ENCODE results near the gene PPP1R13L. TPM values are rescaled to one million over a fixed set of nuclear protein-coding genes. Genes with fewer than 3 reads are reported as not detected.

PPP1R13L gene
- total and polyA plus RNA-seq, 2 of the 8 experiments (the other 6 are each of a cell fraction or from before 2014, with no cell fraction given): 9.1 to 15.3 TPM

- no peak for DNase-seq (ENCODE audit: low read depth in 1 of 2, low spot score in 2 of 2)
- H3K4me1 ChIP-seq (replicated peaks in 1 of 4; ENCODE audit: control insufficient read depth in 3 of 4, insufficient read depth in 4 of 4, low read length in 3 of 4): peaks cover 0 to 8% (median 5%) of the 10 kb centered on the region in 4 experiments; a peak in 4 of 7 replicates
- peaks cover 0 to 8% of the 10 kb centered on the region in 2 experiments; a peak in 1 of 4 replicates for H3K79me2 ChIP-seq (ENCODE audit: control insufficient read depth in 1 of 2, insufficient read depth in 2 of 2, low read length in 2 of 2)
- H3K4me3 ChIP-seq (ENCODE audit: extremely low read depth in 1 of 4, insufficient read depth in 2 of 4, low read depth in 3 of 4, low read length in 4 of 4): no peak overlapping the region
- no peak overlapping the region for H2AFZ ChIP-seq (ENCODE audit: low read length)
- H3K9ac ChIP-seq (replicated peaks in 1 of 4; ENCODE audit: extremely low read depth in 1 of 4, low read depth in 3 of 4, low read length in 3 of 4): no peak overlapping the region
- WGBS, 2 experiments (ENCODE audit: extremely low coverage in 1 of 2, insufficient coverage in 1 of 2, insufficient read length in 1 of 2, insufficient replicate concordance in 2 of 2, low coverage in 1 of 2, low lambda C conversion rate in 2 of 2, missing lambda C conversion rate in 1 of 2): 88% methylated on average over 15 of the region's 15 CpGs; no CpG with 5 or more reads in 1 of the 2 experiments
- no peak overlapping the region for H2BK12ac ChIP-seq (ENCODE audit: low read depth, low read length)
- H2BK20ac ChIP-seq (ENCODE audit: low read length): no peak overlapping the region
- H2BK120ac ChIP-seq (replicated peaks; ENCODE audit: low read depth, low read length): no peak overlapping the region
- no peaks in the 10 kb centered on the region for H3K9me3 ChIP-seq (ENCODE audit: insufficient read depth in 2 of 2, low read depth in 1 of 2, low read length in 1 of 2)
- H4K5ac ChIP-seq (ENCODE audit: insufficient read length, low read depth, low read length): no peak overlapping the region
- H3K27ac ChIP-seq (ENCODE audit: low read depth, low read length): no peak overlapping the region
- no peak overlapping the region for H4K8ac ChIP-seq (ENCODE audit: extremely low read depth, insufficient read depth, low read length)
- FAIRE-seq: no peak
- no peak overlapping the region for H2AK5ac ChIP-seq (ENCODE audit: low read depth, low read length)
- no peak overlapping the region for H3K4me2 ChIP-seq (ENCODE audit: insufficient read depth in 1 of 2, low read depth in 2 of 2, low read length in 2 of 2)
- H4K20me1 ChIP-seq (replicated peaks in 1 of 2; ENCODE audit: control insufficient read depth in 1 of 2, insufficient read depth in 2 of 2, low read length in 2 of 2): peaks cover 0 to 4% of the 10 kb centered on the region in 2 experiments
- no peak overlapping the region for H2BK5ac ChIP-seq (ENCODE audit: low read depth, low read length)
- H3K18ac ChIP-seq (ENCODE audit: extremely low read depth, low read length): no peak overlapping the region
- no peaks in the 10 kb centered on the region for H3K27me3 ChIP-seq (replicated peaks in 1 of 4; ENCODE audit: control insufficient read depth in 3 of 4, extremely low read depth in 1 of 4, insufficient read depth in 3 of 4, low read length in 3 of 4)
- H3K4ac ChIP-seq (replicated peaks; ENCODE audit: insufficient read length, low read depth, low read length): no peak overlapping the region
- peaks cover 5 to 19% (median 5%) of the 10 kb centered on the region in 4 experiments; a peak in 6 of 8 replicates for H3K36me3 ChIP-seq (ENCODE audit: control insufficient read depth in 2 of 4, insufficient read depth in 4 of 4, low read length in 3 of 4)
- TF ChIP-seq EGR1 (IDR thresholded peaks at IDR 0.05; ENCODE audit: borderline replicate concordance, low read depth, low read length) (no peak), CBX5 (IDR thresholded peaks at IDR 0.05; ENCODE audit: low read depth, low read length) (no peak), CREB1 (IDR thresholded peaks at IDR 0.05) (no peak), RNF2 (IDR thresholded peaks at IDR 0.05; ENCODE audit: borderline replicate concordance, low read depth, low read length, missing control alignments, poor library complexity, severe bottlenecking) (no peak), CHD1 (IDR thresholded peaks at IDR 0.05; ENCODE audit: low read depth, low read length) (no peak), KDM5A (IDR thresholded peaks at IDR 0.05; ENCODE audit: low read length) (no peak), POLR2AphosphoS5 (IDR thresholded peaks at IDR 0.05; ENCODE audit: low read depth, low read length) (no peak), GABPA (IDR thresholded peaks at IDR 0.05; ENCODE audit: borderline replicate concordance, insufficient read depth, low read length) (no peak), FOSL1 (IDR thresholded peaks at IDR 0.05; ENCODE audit: insufficient read depth, low read depth, low read length) (no peak), SIN3A (conservative IDR thresholded peaks at IDR 0.05 in 1 of 2, IDR thresholded peaks at IDR 0.05 in 1 of 2; ENCODE audit: low read depth in 1 of 2, low read length in 2 of 2) (no peak), NRF1 (IDR thresholded peaks at IDR 0.05; ENCODE audit: low read depth, low read length) (no peak), HDAC6 (IDR thresholded peaks at IDR 0.05; ENCODE audit: low read depth, low read length) (no peak), TAF1 (IDR thresholded peaks at IDR 0.05; ENCODE audit: low read depth, low read length) (no peak)
- H3K79me1 ChIP-seq (ENCODE audit: low read depth, low read length): peaks cover 9% of the 10 kb centered on the region; the same call in 1 of the 2 replicates
- H3K23me2 ChIP-seq (ENCODE audit: low read depth, low read length): peaks cover 19% of the 10 kb centered on the region
- no peak overlapping the region for H3K14ac ChIP-seq (ENCODE audit: insufficient read length)
- H3K23ac ChIP-seq (ENCODE audit: insufficient read length): no peak overlapping the region
- ChIA-PET POLR2A (ENCODE audit: partially characterized antibody) (interaction anchor here (0.7 to 3.4 kb wide), 8 partner anchors 7 to 59 kb away, joined by 3 to 19 read pairs (median 4); partner anchors contain the start of genes ERCC1 and FOSB), CTCF (ENCODE audit: partially characterized antibody) (interaction anchor here (1.4 to 2.4 kb wide), 2 partner anchors 69 to 70 kb away, joined by 3 to 11 read pairs; no protein-coding TSS in a partner anchor)
- no peak overlapping the region for H2BK15ac ChIP-seq (ENCODE audit: low read length)
- H4K91ac ChIP-seq (replicated peaks; ENCODE audit: insufficient read length, low read length): no peak overlapping the region
- H3K56ac ChIP-seq (replicated peaks; ENCODE audit: insufficient read length, low read depth, low read length): no peak overlapping the region
Observed at GRCh38 chr19:45408830-45409556, 4.1 kb upstream of the PPP1R13L start.
